Peyer's patch (tissue), 4 donors: ENCODE measurements around the gene TMEM126A.

Experiments used
- POLR2A ChIP-seq, 2 donors: fragments of 450-650 bp; IDR thresholded peaks; one replicate each; pipeline ENCODE4 v1.5.1; 2017; ENCODE audit warnings: antibody characterized with exemption in 2 of 2, mild to moderate bottlenecking in 2 of 2, moderate library complexity in 2 of 2
- TF ChIP-seq, protein P1 (sequence below), 6 experiments: fragments of 450-650 bp in 4 of 6; fragments of 200-600 bp in 2 of 6; sonication (generic) in 1 of 6; IDR thresholded peaks; one replicate each; pipeline ENCODE4 v1.5.1; 2017 to 2019; ENCODE audit warnings: antibody characterized with exemption in 6 of 6, mild to moderate bottlenecking in 3 of 6, moderate library complexity in 1 of 6

DNA sequence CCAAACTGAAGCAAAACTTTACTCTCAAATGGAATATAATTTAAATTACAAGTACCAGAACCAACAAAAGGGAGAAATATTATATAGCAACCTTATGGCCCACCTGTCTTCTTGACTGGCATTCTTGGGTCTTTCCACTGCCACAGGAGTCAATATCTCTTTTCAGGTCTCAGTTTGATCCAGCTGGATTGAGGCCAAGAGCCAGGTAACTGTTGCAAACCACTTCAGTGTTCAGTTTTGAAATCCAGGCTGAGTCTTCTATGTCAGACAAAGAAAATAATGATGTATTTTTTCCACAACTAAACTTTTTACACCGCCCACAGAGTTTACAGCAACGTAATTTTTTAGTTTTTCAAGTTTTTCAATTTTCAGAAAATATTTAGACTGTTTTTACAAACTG lies 21.3 kb upstream of the TMEM126A start:
- TF ChIP-seq, protein P1, sequence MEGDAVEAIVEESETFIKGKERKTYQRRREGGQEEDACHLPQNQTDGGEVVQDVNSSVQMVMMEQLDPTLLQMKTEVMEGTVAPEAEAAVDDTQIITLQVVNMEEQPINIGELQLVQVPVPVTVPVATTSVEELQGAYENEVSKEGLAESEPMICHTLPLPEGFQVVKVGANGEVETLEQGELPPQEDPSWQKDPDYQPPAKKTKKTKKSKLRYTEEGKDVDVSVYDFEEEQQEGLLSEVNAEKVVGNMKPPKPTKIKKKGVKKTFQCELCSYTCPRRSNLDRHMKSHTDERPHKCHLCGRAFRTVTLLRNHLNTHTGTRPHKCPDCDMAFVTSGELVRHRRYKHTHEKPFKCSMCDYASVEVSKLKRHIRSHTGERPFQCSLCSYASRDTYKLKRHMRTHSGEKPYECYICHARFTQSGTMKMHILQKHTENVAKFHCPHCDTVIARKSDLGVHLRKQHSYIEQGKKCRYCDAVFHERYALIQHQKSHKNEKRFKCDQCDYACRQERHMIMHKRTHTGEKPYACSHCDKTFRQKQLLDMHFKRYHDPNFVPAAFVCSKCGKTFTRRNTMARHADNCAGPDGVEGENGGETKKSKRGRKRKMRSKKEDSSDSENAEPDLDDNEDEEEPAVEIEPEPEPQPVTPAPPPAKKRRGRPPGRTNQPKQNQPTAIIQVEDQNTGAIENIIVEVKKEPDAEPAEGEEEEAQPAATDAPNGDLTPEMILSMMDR (IDR thresholded peaks at IDR 0.05) = no peak
- TF ChIP-seq POLR2A (IDR thresholded peaks at IDR 0.05) = no peak
